T-helper 2 cell treated with Interferon-gamma antibody and Interleukin-4, amounts not matched to agents 5 μg/mL and 100 μg/mL, for 36 hours (primary cell): Measurements from ENCODE around the gene MED12L.

ENCODE experiments used
- DNase-seq: peaks from one replicate; pipeline ENCODE4 v3.0.0; 2021; ENCODE audit warnings: low spot score
- H3K27ac Mint-ChIP-seq: one replicate; pipeline ENCODE4 v1.8.0; 2021; ENCODE audit warnings: mild to moderate bottlenecking, mixed read lengths
- H3K27me3 Mint-ChIP-seq: one replicate; pipeline ENCODE4 v1.8.0; 2021; ENCODE audit warnings: low read depth, mixed read lengths
- H3K36me3 Mint-ChIP-seq: one replicate; pipeline ENCODE4 v1.8.0; 2021; ENCODE audit warnings: low read depth, mixed read lengths
- H3K4me1 Mint-ChIP-seq: one replicate; pipeline ENCODE4 v1.8.0; 2021; ENCODE audit warnings: low read depth, mixed read lengths
- H3K4me3 Mint-ChIP-seq: one replicate; pipeline ENCODE4 v1.8.0; 2022; ENCODE audit warnings: mild to moderate bottlenecking, moderate library complexity, mixed read lengths
- H3K9me3 Mint-ChIP-seq: one replicate; pipeline ENCODE4 v1.8.0; 2021; ENCODE audit warnings: mixed read lengths

MED12L gene

DNA sequence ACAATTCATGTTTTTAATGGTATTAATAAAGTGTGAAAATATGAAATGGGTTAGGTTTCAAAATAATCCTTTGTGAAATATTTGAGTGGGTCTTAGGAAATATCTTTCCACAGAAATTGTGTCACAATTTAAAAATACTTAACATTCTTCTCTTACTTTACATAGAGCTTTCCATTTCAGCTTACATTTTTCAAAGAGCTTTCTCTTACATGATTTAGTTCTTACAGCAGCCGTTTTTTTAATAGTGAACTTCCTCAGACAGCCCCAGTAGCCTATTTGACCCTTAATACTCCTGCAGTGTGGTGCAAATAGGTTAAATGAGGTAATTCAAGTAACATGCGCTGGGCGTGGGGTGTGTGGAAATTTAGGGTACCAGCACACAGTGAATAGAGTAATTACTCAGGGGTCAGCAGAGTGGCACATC, 277.3 kb downstream of the MED12L start:
- Mint-ChIP-seq H3K36me3 (no peaks in the 10 kb centered on the region), H3K27me3 (no peaks in the 10 kb centered on the region), H3K27ac (no peak overlapping the region), H3K4me1 (no peaks in the 10 kb centered on the region), H3K9me3 (no peaks in the 10 kb centered on the region), H3K4me3 (no peak overlapping the region)
- no peak for DNase-seq

DNA sequence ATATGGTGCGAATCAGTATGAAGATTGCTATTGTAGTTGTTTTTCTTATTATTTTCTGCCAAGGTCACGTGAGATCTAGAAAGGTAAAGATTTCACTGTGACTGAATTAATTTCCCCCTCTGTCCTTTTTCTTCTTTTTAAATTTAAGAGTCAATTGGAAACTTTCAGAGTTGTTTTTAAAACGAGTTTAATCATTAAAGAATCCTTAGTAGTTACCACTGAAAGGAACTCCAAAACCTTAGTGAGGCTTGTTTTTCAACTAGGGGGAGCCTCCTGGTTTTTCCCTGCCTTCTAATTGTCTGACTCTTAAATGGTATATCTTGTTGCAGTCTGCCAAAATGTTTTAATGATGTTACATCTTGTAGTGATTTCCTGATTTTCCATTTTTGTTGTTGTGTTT, 281.5 kb downstream of the MED12L start:
- H3K4me3 Mint-ChIP-seq = no peak overlapping the region
- no peaks in the 10 kb centered on the region for H3K4me1 Mint-ChIP-seq
- no peaks in the 10 kb centered on the region for H3K27me3 Mint-ChIP-seq
- no peaks in the 10 kb centered on the region for H3K36me3 Mint-ChIP-seq
- no peaks in the 10 kb centered on the region for H3K9me3 Mint-ChIP-seq
- no peak overlapping the region for H3K27ac Mint-ChIP-seq
- DNase-seq = no peak

DNA sequence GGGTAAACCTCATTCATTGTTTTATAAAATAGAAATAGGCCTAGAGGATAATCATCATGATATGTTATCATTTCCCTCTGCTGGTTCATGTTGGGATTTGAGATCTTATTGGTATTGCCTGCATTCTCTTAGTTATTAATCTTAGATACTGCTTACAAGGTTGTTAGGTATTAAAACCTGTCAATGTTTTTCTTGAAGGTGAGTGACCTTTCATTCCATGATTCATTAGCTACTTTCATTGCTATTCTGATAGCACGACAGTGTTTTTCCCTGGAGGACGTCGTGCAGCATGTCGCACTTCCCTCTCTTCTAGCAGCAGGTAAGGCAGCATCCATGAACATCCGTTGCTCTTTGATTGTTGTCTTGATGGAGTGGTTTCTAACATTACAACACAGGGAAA, 282.0 kb downstream of the MED12L start:
- H3K27me3 Mint-ChIP-seq = no peaks in the 10 kb centered on the region
- no peaks in the 10 kb centered on the region for H3K9me3 Mint-ChIP-seq
- no peaks in the 10 kb centered on the region for H3K36me3 Mint-ChIP-seq
- H3K4me1 Mint-ChIP-seq = no peaks in the 10 kb centered on the region
- no peak overlapping the region for H3K27ac Mint-ChIP-seq
- no peak for DNase-seq
- no peak overlapping the region for H3K4me3 Mint-ChIP-seq

DNA sequence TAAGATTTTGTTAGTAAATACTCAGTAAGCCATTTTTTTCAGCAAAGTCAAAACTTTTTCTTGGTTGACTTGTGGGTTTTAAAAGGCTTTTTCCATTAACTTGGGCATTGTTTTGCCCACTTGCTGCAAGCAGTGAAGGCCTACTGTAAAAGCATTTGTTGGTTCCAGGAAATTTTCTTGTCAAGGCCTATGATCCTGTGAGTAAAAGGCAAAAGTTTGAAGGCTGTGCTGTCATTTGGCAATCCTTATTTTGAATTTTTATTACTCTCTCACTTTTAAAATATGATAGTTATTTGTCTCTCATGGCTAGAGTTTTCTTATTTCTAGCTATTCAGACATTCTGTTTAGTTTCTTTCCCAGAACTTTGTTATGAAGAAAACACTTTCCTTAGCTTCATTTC, 286.1 kb downstream of the MED12L start:
- Mint-ChIP-seq H3K27ac (no peak overlapping the region), H3K36me3 (no peaks in the 10 kb centered on the region), H3K4me3 (no peak overlapping the region), H3K4me1 (no peaks in the 10 kb centered on the region), H3K27me3 (no peaks in the 10 kb centered on the region), H3K9me3 (no peaks in the 10 kb centered on the region)
- no peak for DNase-seq

DNA sequence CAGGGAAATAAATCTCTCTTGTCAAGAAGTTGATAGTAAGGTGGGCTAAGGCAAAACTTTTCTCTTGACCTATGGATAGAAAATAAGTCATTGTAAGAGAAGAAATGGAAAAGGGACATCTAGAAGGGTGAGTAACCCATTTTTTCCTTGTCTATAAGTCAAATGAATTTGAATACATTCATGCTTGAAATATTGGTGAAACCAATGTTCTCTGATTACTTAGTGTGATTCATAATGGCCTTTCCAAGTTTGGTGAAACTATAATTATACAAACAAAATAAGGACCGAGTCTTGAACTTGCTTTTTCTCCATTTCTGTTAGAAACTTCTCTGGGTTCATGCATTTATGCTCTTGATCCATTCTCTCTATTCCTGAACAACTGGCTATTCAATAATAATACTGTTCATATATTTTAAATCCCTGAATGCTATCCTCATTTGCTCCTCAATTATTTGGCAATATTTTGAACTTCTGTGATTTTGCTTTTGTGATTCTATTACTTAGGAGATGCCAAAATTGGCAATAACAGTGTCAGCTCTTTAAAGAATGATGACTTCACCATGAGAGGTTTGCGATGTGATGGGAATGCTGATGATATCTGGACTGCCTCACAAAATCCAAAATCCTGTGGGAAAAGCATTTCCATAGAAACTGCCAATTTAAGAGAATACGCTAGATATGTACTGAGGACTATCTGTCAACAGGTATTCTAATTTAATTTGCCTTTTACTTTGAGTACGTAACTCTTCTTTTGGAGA, 286.8 kb downstream of the MED12L start:
- DNase-seq = no peak

DNA sequence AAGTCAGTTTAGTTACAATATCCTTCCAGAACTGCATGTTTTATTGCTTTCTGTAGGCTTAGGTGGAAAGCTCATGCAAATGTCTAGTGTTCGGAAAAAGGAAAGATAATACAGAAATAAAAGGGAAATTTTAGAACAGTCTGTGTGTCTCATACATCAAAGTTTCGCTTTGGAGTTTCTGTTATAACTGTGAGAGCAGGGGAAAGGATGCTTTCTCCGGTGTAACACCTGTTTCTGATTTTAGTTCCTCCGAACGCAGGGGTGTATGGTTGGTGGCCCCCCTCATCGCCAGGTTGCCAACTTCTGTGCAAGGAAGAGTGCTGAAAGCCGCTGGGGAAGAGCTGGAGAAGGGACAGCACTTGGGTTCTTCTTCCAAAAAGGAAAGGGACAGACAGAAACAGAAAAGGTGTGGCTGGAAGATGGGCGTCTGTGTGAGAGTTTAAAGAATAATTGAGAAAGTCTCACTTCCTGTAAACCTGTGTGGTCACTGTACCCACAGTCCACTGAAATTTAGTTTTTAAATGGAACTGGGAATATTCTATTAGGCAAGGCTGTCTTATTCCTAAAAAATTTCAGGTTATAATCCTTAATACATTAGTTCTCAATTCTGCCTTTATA, 292.4 kb downstream of the MED12L start:
- no peak for DNase-seq
- Mint-ChIP-seq H3K4me3 (no peak overlapping the region), H3K36me3 (no peaks in the 10 kb centered on the region), H3K4me1 (no peaks in the 10 kb centered on the region), H3K27me3 (no peaks in the 10 kb centered on the region), H3K27ac (no peak overlapping the region), H3K9me3 (no peaks in the 10 kb centered on the region)

More for the DNA sequence above, 286.8 kb downstream of the MED12L start:
- no peaks in the 10 kb centered on the region for H3K36me3 Mint-ChIP-seq
- H3K4me1 Mint-ChIP-seq = no peaks in the 10 kb centered on the region
- no peaks in the 10 kb centered on the region for H3K27me3 Mint-ChIP-seq
- H3K27ac Mint-ChIP-seq = no peak overlapping the region
- H3K9me3 Mint-ChIP-seq = no peaks in the 10 kb centered on the region
- no peak overlapping the region for H3K4me3 Mint-ChIP-seq

DNA sequence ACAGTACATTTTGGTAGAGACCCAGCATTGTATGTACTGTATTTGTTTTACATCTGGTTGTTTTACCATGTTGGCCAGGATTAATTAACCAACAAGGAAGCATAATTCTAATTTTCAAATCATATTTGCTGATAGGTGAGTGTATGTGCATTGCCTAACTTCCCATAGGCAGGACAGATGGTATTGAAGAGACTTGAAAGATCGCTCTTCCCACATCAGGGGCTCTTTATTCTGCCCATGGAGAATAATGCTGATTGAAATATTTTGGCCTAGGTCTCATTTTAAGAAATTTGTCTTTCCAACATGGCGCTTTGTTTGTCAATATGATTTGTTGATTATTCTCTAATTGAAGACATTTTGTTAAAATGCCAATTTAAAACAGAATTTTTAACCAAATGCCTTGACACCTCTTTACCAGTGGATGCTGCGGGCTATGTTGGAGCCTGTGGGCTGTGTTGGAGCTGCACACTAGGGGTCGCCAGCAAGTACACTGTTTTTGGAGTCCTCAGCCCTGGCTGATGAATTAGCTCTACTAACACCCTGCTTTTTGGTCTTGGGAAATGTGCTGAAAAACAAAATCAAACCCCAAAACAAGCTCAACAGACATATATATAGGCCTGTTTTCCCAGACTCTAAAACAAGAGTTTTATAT, 293.7 kb downstream of the MED12L start:
- no peak overlapping the region for H3K4me3 Mint-ChIP-seq
- no peak for DNase-seq
- no peak overlapping the region for H3K27ac Mint-ChIP-seq

DNA sequence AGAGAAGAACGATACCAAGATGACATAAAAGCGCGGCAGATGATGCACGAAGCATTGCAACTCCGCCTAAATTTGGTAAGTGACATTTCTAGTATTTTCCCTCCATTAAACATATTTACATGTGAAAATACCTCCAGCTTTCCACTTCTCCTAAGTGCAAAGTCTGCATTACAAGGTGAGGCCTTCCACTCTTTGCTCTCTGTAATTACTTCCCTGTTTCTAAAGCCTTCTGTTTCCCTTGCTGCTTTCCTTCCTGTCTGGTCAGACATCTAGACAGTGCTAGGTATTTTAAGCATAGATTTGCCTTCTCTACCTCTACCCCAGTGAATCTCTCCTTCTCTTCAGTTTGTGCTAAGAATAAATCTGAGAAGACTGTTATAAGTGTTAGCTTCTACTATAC, 297.2 kb downstream of the MED12L start:
- no peak for DNase-seq
- Mint-ChIP-seq H3K36me3 (no peaks in the 10 kb centered on the region), H3K4me1 (peaks cover 6% of the 10 kb centered on the region), H3K9me3 (no peaks in the 10 kb centered on the region), H3K27ac (no peak overlapping the region), H3K27me3 (no peaks in the 10 kb centered on the region), H3K4me3 (no peak overlapping the region)

More for the DNA sequence above, 293.7 kb downstream of the MED12L start:
- H3K9me3 Mint-ChIP-seq = no peaks in the 10 kb centered on the region
- no peaks in the 10 kb centered on the region for H3K36me3 Mint-ChIP-seq
- H3K4me1 Mint-ChIP-seq = peaks cover 2% of the 10 kb centered on the region
- no peaks in the 10 kb centered on the region for H3K27me3 Mint-ChIP-seq

DNA sequence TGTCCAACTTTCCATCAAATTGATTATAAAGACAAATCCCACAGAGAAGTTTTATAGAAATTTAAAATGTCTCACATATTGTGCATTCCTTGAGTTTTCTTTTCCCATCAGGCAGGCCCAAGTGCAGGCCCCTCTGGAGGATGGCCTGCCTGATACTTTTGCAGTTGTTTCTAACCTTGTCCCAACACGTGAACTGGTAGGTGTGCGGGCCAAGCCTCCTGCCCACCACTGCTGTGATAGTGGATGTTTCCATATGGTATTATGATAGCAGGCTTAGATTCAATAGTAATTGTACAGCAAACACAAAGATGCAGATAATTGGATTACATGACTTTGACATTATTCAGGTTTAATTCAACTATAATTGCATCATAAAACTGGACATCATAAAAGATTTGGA, 297.6 kb downstream of the MED12L start:
- Mint-ChIP-seq H3K27ac (no peak overlapping the region), H3K4me3 (no peak overlapping the region), H3K27me3 (no peaks in the 10 kb centered on the region), H3K4me1 (peaks cover 9% of the 10 kb centered on the region), H3K9me3 (no peaks in the 10 kb centered on the region), H3K36me3 (no peaks in the 10 kb centered on the region)
- DNase-seq = no peak

DNA sequence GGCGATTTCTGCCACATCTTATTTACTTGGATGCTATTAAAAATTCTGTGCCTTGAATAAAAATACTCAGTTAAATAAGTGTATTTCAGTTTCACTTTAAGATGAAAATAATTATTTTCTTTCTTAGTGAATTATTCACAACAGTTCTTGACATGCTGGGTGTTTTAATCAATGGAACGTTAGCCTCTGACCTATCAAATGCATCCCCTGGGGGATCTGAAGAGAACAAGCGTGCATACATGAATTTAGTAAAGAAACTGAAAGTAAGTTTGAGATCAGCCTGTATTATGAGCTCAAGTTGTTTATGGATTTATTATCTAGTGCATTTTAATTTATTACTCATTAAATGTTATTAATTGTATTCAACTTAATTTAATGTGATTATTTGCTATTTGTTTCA, 298.5 kb downstream of the MED12L start:
- Mint-ChIP-seq H3K27ac (no peak overlapping the region), H3K4me1 (peaks cover 9% of the 10 kb centered on the region), H3K36me3 (no peaks in the 10 kb centered on the region), H3K4me3 (no peak overlapping the region), H3K9me3 (no peaks in the 10 kb centered on the region), H3K27me3 (no peaks in the 10 kb centered on the region)
- DNase-seq = no peak

DNA sequence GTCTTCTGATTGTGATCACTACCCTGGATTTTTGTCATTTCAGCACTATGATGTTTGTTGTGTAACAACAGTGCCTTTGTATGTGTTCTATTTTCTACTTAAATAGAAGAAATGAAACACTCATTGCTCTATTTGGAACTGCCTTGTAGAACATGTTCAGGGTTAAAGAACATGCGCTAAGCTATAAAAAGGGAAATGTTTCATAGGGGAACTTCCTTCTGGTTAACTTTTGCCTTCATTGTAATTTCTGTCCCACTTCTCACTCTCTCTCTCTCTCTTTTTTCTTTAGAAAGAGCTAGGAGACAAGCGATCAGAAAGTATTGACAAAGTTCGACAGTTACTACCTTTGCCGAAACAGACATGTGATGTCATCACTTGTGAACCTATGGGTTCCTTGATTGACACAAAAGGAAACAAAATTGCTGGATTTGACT, 299.3 kb downstream of the MED12L start, which contains the start of gene P2RY12:
TSS of gene P2RY12 (minus strand) at position 13 of the 434 bp plus-strand sequence. CDS start 45,908 bp downstream, outside the sequence.
- H3K9me3 Mint-ChIP-seq = no peaks in the 10 kb centered on the region
- no peak for DNase-seq
- H3K4me1 Mint-ChIP-seq = peaks cover 9% of the 10 kb centered on the region
- H3K27ac Mint-ChIP-seq = no peak within 1 kb of the TSS
- H3K4me3 Mint-ChIP-seq = no peak within 1 kb of the TSS
- H3K36me3 Mint-ChIP-seq = no peaks in the 10 kb centered on the region
- H3K27me3 Mint-ChIP-seq = no peaks in the 10 kb centered on the region

DNA sequence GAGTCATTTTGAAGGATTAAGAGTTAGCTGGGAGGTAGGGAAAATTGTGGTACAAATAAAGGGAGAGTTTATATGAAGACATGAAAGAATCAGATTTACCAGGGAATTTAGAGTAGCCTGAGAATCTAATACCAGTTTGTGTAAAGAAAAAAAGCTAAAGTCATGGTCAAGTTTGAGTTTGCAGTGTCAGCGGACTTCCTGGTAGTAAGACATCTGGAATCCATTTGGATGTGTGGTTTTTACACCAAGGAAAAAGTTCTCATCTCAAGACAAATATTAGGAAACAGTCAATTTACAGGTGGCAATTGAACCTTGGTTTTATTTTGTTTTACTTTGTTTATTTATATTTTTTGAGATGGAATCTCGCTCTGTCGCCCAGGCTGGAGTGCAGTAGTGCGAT, 300.6 kb downstream of the MED12L start:
- Mint-ChIP-seq H3K4me3 (no peak overlapping the region), H3K27me3 (no peaks in the 10 kb centered on the region), H3K27ac (no peak overlapping the region), H3K4me1 (peaks cover 9% of the 10 kb centered on the region), H3K9me3 (no peaks in the 10 kb centered on the region), H3K36me3 (no peaks in the 10 kb centered on the region)
- DNase-seq = no peak

DNA sequence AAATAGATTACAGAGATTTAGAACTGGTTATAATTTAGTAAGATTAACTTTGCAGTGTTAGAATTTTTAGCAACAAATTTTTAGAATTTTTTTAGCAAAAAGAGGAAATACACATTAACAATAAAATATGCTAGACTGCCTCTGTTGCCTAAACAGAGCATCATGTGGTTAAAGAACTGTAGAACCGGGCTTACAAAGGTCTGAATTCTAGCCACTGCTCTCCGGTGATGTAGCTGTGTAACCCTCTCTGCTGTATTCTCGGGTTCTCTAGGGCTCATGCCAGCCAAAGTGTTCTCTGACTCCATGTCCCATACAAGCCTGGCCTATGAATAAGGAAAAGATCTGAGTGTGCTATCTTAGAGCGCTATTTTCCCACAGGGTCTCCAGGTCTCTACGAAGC, 302.0 kb downstream of the MED12L start:
- no peak overlapping the region for H3K4me3 Mint-ChIP-seq
- H3K4me1 Mint-ChIP-seq = peaks cover 9% of the 10 kb centered on the region
- H3K9me3 Mint-ChIP-seq = no peaks in the 10 kb centered on the region
- H3K27ac Mint-ChIP-seq = no peak overlapping the region
- H3K27me3 Mint-ChIP-seq = no peaks in the 10 kb centered on the region
- H3K36me3 Mint-ChIP-seq = no peaks in the 10 kb centered on the region
- DNase-seq = no peak

DNA sequence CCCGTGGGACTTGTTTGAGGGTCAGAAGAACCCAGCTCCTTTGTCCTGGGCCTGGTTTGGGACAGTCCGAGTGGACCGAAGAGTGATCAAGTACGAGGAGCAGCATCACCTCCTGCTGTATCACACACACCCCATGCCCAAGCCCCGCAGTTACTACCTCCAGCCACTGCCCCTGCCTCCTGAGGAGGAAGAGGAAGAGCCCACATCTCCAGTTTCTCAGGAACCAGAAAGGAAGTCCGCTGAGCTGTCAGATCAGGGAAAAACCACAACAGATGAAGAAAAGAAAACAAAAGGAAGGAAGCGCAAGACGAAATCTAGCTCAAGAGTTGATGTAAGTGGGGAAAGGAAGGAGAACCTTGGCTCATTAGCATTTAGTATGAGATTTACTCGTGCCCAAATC, 302.4 kb downstream of the MED12L start:
- Mint-ChIP-seq H3K27me3 (no peaks in the 10 kb centered on the region), H3K27ac (no peak overlapping the region), H3K4me3 (no peak overlapping the region), H3K4me1 (peaks cover 9% of the 10 kb centered on the region), H3K9me3 (no peaks in the 10 kb centered on the region), H3K36me3 (no peaks in the 10 kb centered on the region)
- no peak for DNase-seq
